K562 (cell line): ENCODE measurements around the gene GJE1. TPM values are rescaled to one million over a fixed set of nuclear protein-coding genes. Genes with fewer than 3 reads are reported as not detected.

Experiments used
- ATAC-seq: fragments of 200-7000 bp; cut with Tn5 transposase; 3 replicates; pipeline ENCODE4 v1.9.1; 2020; ENCODE audit warnings: moderate library complexity
- BruUV-seq: library from RNA; stranded (reverse); fragments of 400-500 nt; replicated peaks from 2 replicates; lab custom pipeline; 2021; lab: Mats Ljungman, UMichigan
- CTCF ChIA-PET: fragments of 300-600 bp; formaldehyde crosslinking; extraction: SDS; loops from one replicate; lab custom pipeline; 2021; ENCODE audit warnings: low intra/inter-chr PET ratio; lab: Yijun Ruan, JAX
- POLR2A ChIA-PET: fragments of 300-600, 350-650 bp; sonication (Branson Sonifier 250); formaldehyde crosslinking; extraction: SDS; loops from one replicate; lab custom pipeline; 2021; ENCODE audit warnings: antibody characterized with exemption, inconsistent platforms; lab: Yijun Ruan, JAX
- DNase-seq, 4 experiments: peaks; one replicate each; pipeline versions ENCODE4 v3.0.0 to v3.0.0-alpha.2; 2011 to 2018; ENCODE audit warnings: low spot score in 3 of 4, mixed read lengths in 3 of 4; ENCODE audit errors: extremely low read depth in 1 of 4
- FAIRE-seq: peaks from 2 replicates; lab custom pipeline; 2011; peaks lifted over from hg19 to GRCh38; lab: Jason Lieb, UNC
- H2AFZ ChIP-seq: 2 replicates; pipeline ENCODE4 v1.6.0; 2011; ENCODE audit warnings: low read depth, low read length, control low read depth, inconsistent platforms
- H3K27ac ChIP-seq: fragments of 200-600 bp; 3 replicates; pipeline ENCODE4 v1.8.0; 2011; ENCODE audit warnings: low read depth, mild to moderate bottlenecking, control low read depth, inconsistent platforms, low read length, moderate library complexity, mixed read lengths; ENCODE audit errors: extremely low read depth
- H3K27me3 ChIP-seq, 2 experiments: fragments of 300-600 bp in 1 of 2; 2 replicates in 1 of 2; 3 replicates in 1 of 2; pipeline versions ENCODE4 v1.6.0 to v1.8.0; 2011; ENCODE audit warnings: inconsistent platforms in 2 of 2, low read length in 2 of 2, mild to moderate bottlenecking in 1 of 2, mixed read lengths in 1 of 2, moderate library complexity in 1 of 2; ENCODE audit not compliant: control insufficient read depth in 2 of 2, insufficient read depth in 2 of 2
- H3K36me3 ChIP-seq: fragments of 300-600 bp; 3 replicates; pipeline ENCODE4 v1.8.0; 2011; ENCODE audit warnings: mild to moderate bottlenecking, low read length, inconsistent platforms; ENCODE audit not compliant: control insufficient read depth, insufficient read depth
- H3K4me1 ChIP-seq, 2 experiments: fragments of 200-600 bp in 1 of 2; replicated peaks in 1 of 2; 2 replicates in 1 of 2; 3 replicates in 1 of 2; pipeline versions ENCODE4 v1.5.1 to v1.8.0; 2011; ENCODE audit warnings: inconsistent platforms in 2 of 2, low read length in 2 of 2, mild to moderate bottlenecking in 1 of 2, mixed read lengths in 1 of 2, moderate library complexity in 1 of 2; ENCODE audit not compliant: control insufficient read depth in 2 of 2, insufficient read depth in 2 of 2
- H3K4me2 ChIP-seq: 2 replicates; pipeline ENCODE4 v1.6.1; 2011; ENCODE audit warnings: low read length, control low read depth, inconsistent platforms, mixed read lengths; ENCODE audit not compliant: insufficient read depth
- H3K4me3 ChIP-seq: fragments of 200-600 bp; sonication (generic), shearing (Covaris generic); 2 replicates; pipeline ENCODE4 v1.5.1; 2016; ENCODE audit warnings: control low read depth, inconsistent platforms
- H3K79me2 ChIP-seq: fragments of 200-600 bp; 3 replicates; pipeline ENCODE4 v1.8.0; 2011; ENCODE audit warnings: low read length, inconsistent platforms; ENCODE audit not compliant: control insufficient read depth, insufficient read depth
- H3K9ac ChIP-seq, 2 experiments: 2 replicates each; pipeline versions ENCODE4 v1.6.0 to v1.6.1; 2011; ENCODE audit warnings: low read depth in 2 of 2, low read length in 2 of 2, control low read depth in 1 of 2, inconsistent platforms in 1 of 2, mild to moderate bottlenecking in 1 of 2, mixed read lengths in 1 of 2; ENCODE audit not compliant: insufficient read depth in 1 of 2
- H3K9me1 ChIP-seq: one replicate; pipeline ENCODE4 v1.6.0; 2011; ENCODE audit warnings: inconsistent platforms, mild to moderate bottlenecking, low read length, moderate library complexity; ENCODE audit not compliant: control insufficient read depth, insufficient read depth
- H3K9me3 ChIP-seq: replicated peaks from 2 replicates; pipeline ENCODE4 v1.5.1; 2011; ENCODE audit warnings: low read depth, low read length, inconsistent platforms; ENCODE audit not compliant: control insufficient read depth, insufficient read depth
- H4K20me1 ChIP-seq: replicated peaks from 2 replicates; pipeline ENCODE4 v1.6.1; 2011; ENCODE audit warnings: low read length, inconsistent platforms, mixed read lengths; ENCODE audit not compliant: control insufficient read depth, insufficient read depth
- ATF1 ChIP-seq, 2 experiments: fragments of 450-650 bp in 1 of 2; IDR thresholded peaks; 2 replicates each; pipeline ENCODE4 v1.6.1; 2016; ENCODE audit warnings: missing compliant biosample characterization in 1 of 2, missing genetic modification characterization in 1 of 2
- CEBPZ ChIP-seq: fragments of 150-350 bp; IDR thresholded peaks from 2 replicates; pipeline ENCODE4 v1.6.1; 2014; ENCODE audit warnings: low read depth, mild to moderate bottlenecking, low read length, borderline replicate concordance
- E2F3 ChIP-seq: fragments of 250-450 bp; sonication (Bioruptor Pico); IDR thresholded peaks from 2 replicates; pipeline ENCODE4 v1.4.0; 2020; ENCODE audit warnings: mild to moderate bottlenecking
- FIP1L1 ChIP-seq: fragments of 200-400 bp; formaldehyde crosslinking; IDR thresholded peaks from 2 replicates; pipeline ENCODE4 v1.6.1; 2018; ENCODE audit warnings: mild to moderate bottlenecking, low read depth, low read length; ENCODE audit not compliant: poor library complexity, severe bottlenecking
- MEF2A ChIP-seq: IDR thresholded peaks from 2 replicates; pipeline ENCODE4 v1.6.1; 2011; ENCODE audit warnings: low read depth, mild to moderate bottlenecking, low read length, moderate library complexity; ENCODE audit not compliant: control insufficient read depth
- MIER1 ChIP-seq: fragments of 450-650 bp; IDR thresholded peaks from 2 replicates; pipeline ENCODE4 v1.6.1; 2016; ENCODE audit warnings: antibody characterized with exemption, mild to moderate bottlenecking, low read depth
- PHF21A ChIP-seq: fragments of 450-650 bp; IDR thresholded peaks from 2 replicates; pipeline ENCODE4 v1.6.1; 2017; ENCODE audit warnings: low read depth, borderline replicate concordance
- RFX5 ChIP-seq: IDR thresholded peaks from 2 replicates; pipeline ENCODE4 v1.6.1; 2011; ENCODE audit warnings: low read depth, mild to moderate bottlenecking, improper control_type of control experiment, low read length
- RNF2 ChIP-seq: sonication (generic); IDR thresholded peaks from 2 replicates; pipeline ENCODE4 v1.6.1; 2016
- SIX5 ChIP-seq, 2 experiments: IDR thresholded peaks; 2 replicates each; pipeline ENCODE4 v1.6.1; 2011; ENCODE audit warnings: low read length in 2 of 2, borderline replicate concordance in 1 of 2, low read depth in 1 of 2, mild to moderate bottlenecking in 1 of 2, moderate library complexity in 1 of 2; ENCODE audit not compliant: insufficient read depth in 1 of 2
- TAF7 ChIP-seq: fragments of 450-650 bp; IDR thresholded peaks from 2 replicates; pipeline ENCODE4 v1.6.1; 2016; ENCODE audit warnings: missing genetic modification characterization, missing compliant biosample characterization
- ZFP1 ChIP-seq: fragments of 450-650 bp; formaldehyde crosslinking; IDR thresholded peaks from 2 replicates; pipeline ENCODE4 v1.4.0; 2020; ENCODE audit warnings: mild to moderate bottlenecking, mixed read lengths
- ZMIZ1 ChIP-seq, 2 experiments: fragments of 150-350 bp in 1 of 2; IDR thresholded peaks; 2 replicates each; pipeline ENCODE4 v1.6.1; 2012 to 2016; ENCODE audit warnings: low read depth in 2 of 2, low read length in 2 of 2, mild to moderate bottlenecking in 1 of 2, moderate library complexity in 1 of 2
- ZNF124 ChIP-seq: sonication (generic); formaldehyde crosslinking; IDR thresholded peaks from 2 replicates; pipeline ENCODE4 v1.8.1; 2022; ENCODE audit warnings: missing genetic modification reagents
- ZNF41 ChIP-seq: fragments of 250-450 bp; sonication (Bioruptor Pico); conservative IDR thresholded peaks from 2 replicates; pipeline ENCODE4 v1.4.0; 2020; ENCODE audit warnings: mild to moderate bottlenecking
- WGBS: fragments of 100-300 bp; shearing (Covaris generic); methylation state at CpG from one replicate; pipeline ENCODE4 v1.1.6; 2016; ENCODE audit warnings: low coverage, mixed read lengths; ENCODE audit not compliant: insufficient coverage; ENCODE audit errors: missing lambda C conversion rate; 5-methylcytosine and 5-hydroxymethylcytosine counted together
- in situ Hi-C: fragments of 300-500 bp; cut with MboI; formaldehyde crosslinking; loops from 4 replicates; pipeline ENCODE4 v1.15.0; 2018; ENCODE audit warnings: inconsistent platforms, mixed read lengths
- intact Hi-C: fragments of 100-400 bp; cut with micrococcal nuclease; formaldehyde crosslinking; loops from 2 replicates; pipeline ENCODE4 v1.14.2; 2022
- polyA plus RNA-seq, 8 experiments: library from polyadenylated mRNA; depleted of rRNA in 4 of 8; stranded (reverse) in 5 of 8; unstranded in 3 of 8; fragments of >200 nt; fragmentation: Nextera tagmentation in 2 of 8; fragmentation: Illumina TruSeq in 1 of 8; extraction: Ambion mirVana in 2 of 8; extraction: Trizol in 1 of 8; gene quantifications; 2 replicates each; pipeline versions ENCODE4 v1.2.1 to v1.2.3, GENCODE V29; 2011 to 2014; ENCODE audit warnings: inconsistent platforms in 1 of 8, missing spikeins in 1 of 8
- total RNA-seq, 7 experiments: library from RNA; depleted of rRNA in 6 of 7; stranded (reverse); fragments of >200 nt in 6 of 7; fragmentation: Illumina TruSeq in 2 of 7; extraction: Trizol in 2 of 7; gene quantifications; 2 replicates each; pipeline versions ENCODE4 v1.2.1 to v1.2.3, GENCODE V29; 2011 to 2021; ENCODE audit warnings: low replicate concordance in 1 of 7

Gene GJE1
- total and polyA plus RNA-seq, 9 of the 15 experiments (the other 6 are each of a cell fraction or from before 2014, with no cell fraction given) = not detected

- TF ChIP-seq ATF1 (CRISPR knock-in tag; IDR thresholded peaks at IDR 0.05) = no peak
- no peak for TF ChIP-seq ATF1 (tag; IDR thresholded peaks at IDR 0.05)
- TF ChIP-seq MEF2A = no peak
Observed at GRCh38 chr6:142173980-142174379, 41.3 kb downstream of the GJE1 start (continued).

- ATAC-seq (no peak), DNase-seq (no peak), FAIRE-seq (no peak)
- H3K9me3 ChIP-seq = no peaks in the 10 kb centered on the region
- ChIA-PET CTCF (no interaction called here), POLR2A (no interaction called here)
- no peak overlapping the region for H2AFZ ChIP-seq
- H3K9ac ChIP-seq = no peak overlapping the region
- WGBS = 91% methylated on average over 6 of the region's 6 CpGs
- no peaks in the 10 kb centered on the region for H3K9me1 ChIP-seq
- BruUV-seq = no TSS peak
- no peaks in the 10 kb centered on the region for H3K4me1 ChIP-seq
- H3K4me2 ChIP-seq = no peak overlapping the region
- in situ Hi-C loops (no loop called here), intact Hi-C loops (no loop called here)
- no peak overlapping the region for H3K4me3 ChIP-seq
- H3K79me2 ChIP-seq = no peaks in the 10 kb centered on the region
- H3K27me3 ChIP-seq = no peaks in the 10 kb centered on the region
- peaks cover 32% of the 10 kb centered on the region; the same call in 2 of the 3 replicates for H3K36me3 ChIP-seq
- H3K27ac ChIP-seq = no peak overlapping the region
- H4K20me1 ChIP-seq = no peaks in the 10 kb centered on the region
- TF ChIP-seq RNF2 (no peak), PHF21A (no peak), RFX5 (no peak), ZMIZ1 (IDR thresholded peaks at IDR 0.05; ENCODE audit: low read depth in 2 of 2, low read length in 2 of 2) (no peak), CEBPZ (no peak), ZNF124 (no peak), MIER1 (no peak), ZNF41 (CRISPR knock-in tag) (no peak), TAF7 (tag) (no peak), SIX5 (IDR thresholded peaks at IDR 0.05; ENCODE audit: borderline replicate concordance in 1 of 2, insufficient read depth in 1 of 2, low read depth in 1 of 2, low read length in 2 of 2) (no peak), FIP1L1 (no peak), ZFP1 (CRISPR knock-in tag) (no peak), E2F3 (CRISPR knock-in tag) (no peak)
Observed at GRCh38 chr6:142174703-142175102, 42.0 kb downstream of the GJE1 start.
